Keratinocyte (primary cell): ENCODE measurements around the gene TOLLIP.

Experiments used
- EZH2 ChIP-seq: IDR thresholded peaks from one replicate; pipeline ENCODE4 v1.6.1; 2012; ENCODE audit warnings: inconsistent platforms, mild to moderate bottlenecking, low read length, moderate library complexity
- TF ChIP-seq, protein P1 (sequence below), 3 experiments: IDR thresholded peaks in 1 of 3; conservative IDR thresholded peaks in 1 of 3; optimal IDR thresholded peaks in 1 of 3; 2 replicates in 2 of 3; 3 replicates in 1 of 3; pipeline versions ENCODE3 to v1.5.1; 2011; ENCODE audit warnings: low read length in 3 of 3, mild to moderate bottlenecking in 3 of 3, moderate library complexity in 2 of 3, control low read depth in 1 of 3, inconsistent platforms in 1 of 3; ENCODE audit not compliant: insufficient read depth in 2 of 3; ENCODE audit errors: extremely low read depth in 1 of 3

DNA sequence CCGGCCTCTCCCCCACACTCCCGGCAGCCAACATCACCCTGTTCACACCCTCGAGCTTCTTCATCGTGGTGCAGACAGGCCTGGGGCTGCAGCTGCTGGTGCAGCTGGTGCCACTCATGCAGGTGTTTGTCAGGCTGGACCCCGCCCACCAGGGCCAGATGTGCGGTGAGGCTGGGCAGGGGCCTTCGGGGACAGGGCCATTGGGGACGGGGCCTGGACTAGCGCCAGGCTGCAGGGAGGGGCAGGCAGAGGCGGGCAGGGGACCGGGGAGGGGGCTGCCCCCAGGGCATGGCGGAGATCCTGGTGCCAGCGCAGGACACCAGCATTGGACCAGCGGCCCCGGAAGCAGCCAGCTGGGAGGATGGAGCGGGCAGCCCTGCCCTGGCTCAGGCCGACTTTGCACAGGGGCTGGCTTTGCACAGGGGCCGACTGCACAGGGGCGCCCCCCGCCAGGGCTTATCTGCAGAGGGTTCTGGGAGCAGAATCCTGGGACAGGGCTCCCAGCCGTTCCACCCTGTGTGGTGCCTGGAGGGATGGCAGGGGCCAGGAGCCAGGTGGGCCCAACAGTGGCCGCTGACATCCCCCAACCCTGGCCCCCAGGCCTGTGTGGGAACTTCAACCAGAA, 77.9 kb downstream of the TOLLIP start:
- TF ChIP-seq, protein P1, sequence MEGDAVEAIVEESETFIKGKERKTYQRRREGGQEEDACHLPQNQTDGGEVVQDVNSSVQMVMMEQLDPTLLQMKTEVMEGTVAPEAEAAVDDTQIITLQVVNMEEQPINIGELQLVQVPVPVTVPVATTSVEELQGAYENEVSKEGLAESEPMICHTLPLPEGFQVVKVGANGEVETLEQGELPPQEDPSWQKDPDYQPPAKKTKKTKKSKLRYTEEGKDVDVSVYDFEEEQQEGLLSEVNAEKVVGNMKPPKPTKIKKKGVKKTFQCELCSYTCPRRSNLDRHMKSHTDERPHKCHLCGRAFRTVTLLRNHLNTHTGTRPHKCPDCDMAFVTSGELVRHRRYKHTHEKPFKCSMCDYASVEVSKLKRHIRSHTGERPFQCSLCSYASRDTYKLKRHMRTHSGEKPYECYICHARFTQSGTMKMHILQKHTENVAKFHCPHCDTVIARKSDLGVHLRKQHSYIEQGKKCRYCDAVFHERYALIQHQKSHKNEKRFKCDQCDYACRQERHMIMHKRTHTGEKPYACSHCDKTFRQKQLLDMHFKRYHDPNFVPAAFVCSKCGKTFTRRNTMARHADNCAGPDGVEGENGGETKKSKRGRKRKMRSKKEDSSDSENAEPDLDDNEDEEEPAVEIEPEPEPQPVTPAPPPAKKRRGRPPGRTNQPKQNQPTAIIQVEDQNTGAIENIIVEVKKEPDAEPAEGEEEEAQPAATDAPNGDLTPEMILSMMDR (optimal IDR thresholded peaks at IDR 0.05 in 1 of 3, IDR thresholded peaks at IDR 0.05 in 1 of 3, conservative IDR thresholded peaks at IDR 0.05 in 1 of 3; ENCODE audit: extremely low read depth in 1 of 3, insufficient read depth in 2 of 3, low read length in 3 of 3) = no peak
- TF ChIP-seq EZH2 = no peak
